Measurements from ENCODE around the gene MYLK. TPM values are rescaled to one million over a fixed set of nuclear protein-coding genes. Genes with fewer than 3 reads are reported as not detected.

MYLK gene
- total and polyA plus RNA-seq, 9 donors, result 50.2 to 645 (median 205) TPM

DNA sequence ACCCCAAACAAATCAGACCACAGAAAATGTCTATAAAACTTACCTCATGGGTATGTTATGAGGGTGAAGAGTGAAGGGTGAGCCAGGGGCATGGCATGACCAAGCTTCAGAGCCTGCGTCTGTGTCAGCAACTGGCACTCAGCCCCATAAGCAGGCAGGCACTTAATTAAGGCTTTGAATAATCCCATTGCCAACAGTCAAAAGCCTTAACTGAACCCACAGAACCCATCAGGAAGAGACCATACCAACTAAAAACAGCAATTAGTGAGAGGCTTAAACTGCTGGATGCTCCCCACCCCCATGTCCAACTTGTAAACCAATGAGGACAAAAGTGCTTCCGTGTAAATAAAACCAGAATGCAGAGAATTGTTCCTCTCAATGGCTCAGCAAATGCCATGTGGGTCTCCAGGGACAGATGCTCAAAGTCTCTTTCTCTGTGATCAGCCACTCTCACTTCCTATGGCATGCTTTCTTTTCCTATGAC, 126.0 kb downstream of the MYLK start:
- Histone ChIP-seq H3K27ac (no peak overlapping the region), H3K36me3 (no peaks in the 10 kb centered on the region), H3K9me3 (no peaks in the 10 kb centered on the region), H3K27me3 (no peaks in the 10 kb centered on the region), H3K4me1 (ENCODE audit: insufficient read depth) (no peaks in the 10 kb centered on the region), H3K4me3 (no peak overlapping the region)
- intact Hi-C loops (cut with DNase I), result no loop called here
- TF ChIP-seq, protein P1, sequence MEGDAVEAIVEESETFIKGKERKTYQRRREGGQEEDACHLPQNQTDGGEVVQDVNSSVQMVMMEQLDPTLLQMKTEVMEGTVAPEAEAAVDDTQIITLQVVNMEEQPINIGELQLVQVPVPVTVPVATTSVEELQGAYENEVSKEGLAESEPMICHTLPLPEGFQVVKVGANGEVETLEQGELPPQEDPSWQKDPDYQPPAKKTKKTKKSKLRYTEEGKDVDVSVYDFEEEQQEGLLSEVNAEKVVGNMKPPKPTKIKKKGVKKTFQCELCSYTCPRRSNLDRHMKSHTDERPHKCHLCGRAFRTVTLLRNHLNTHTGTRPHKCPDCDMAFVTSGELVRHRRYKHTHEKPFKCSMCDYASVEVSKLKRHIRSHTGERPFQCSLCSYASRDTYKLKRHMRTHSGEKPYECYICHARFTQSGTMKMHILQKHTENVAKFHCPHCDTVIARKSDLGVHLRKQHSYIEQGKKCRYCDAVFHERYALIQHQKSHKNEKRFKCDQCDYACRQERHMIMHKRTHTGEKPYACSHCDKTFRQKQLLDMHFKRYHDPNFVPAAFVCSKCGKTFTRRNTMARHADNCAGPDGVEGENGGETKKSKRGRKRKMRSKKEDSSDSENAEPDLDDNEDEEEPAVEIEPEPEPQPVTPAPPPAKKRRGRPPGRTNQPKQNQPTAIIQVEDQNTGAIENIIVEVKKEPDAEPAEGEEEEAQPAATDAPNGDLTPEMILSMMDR (IDR thresholded peaks at IDR 0.05), result no peak
- TF ChIP-seq EP300 (IDR thresholded peaks at IDR 0.05) (no peak), POLR2A (IDR thresholded peaks at IDR 0.05) (no peak)
- no peak for DNase-seq
- WGBS, 3 donors, result 38 to 47% (median 38%) methylated on average over 2 of the region's 2 CpGs

DNA sequence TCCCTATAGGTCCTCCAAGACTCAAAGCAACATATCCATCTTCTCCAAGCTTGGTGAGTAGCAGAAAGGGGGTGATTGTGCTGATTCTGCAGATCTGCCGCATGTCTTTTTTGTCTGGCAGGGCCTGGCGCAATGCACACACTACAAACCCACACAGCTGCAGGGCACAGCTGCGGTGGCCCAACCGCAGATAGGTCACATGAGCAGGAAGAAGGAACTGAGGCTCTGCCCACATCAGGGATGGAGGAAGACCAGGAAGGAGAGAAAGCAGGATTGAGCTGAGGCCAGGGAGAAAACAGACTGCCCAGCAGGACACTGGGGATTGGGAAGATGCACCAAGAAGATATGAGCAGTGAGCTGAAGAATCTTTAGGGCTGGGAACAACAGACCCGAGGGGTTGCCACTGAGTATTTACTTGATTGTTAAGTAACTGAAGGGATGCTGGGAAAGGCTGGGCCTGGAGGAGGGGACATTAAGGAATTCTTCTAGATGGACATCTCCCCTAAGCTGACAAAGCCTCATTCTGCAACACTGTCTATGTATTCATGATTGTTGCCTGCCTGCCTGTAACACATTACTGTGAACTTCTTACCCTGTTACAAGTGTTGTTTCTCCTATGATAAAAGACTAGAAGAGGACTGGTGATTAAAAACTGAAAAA, 126.7 kb downstream of the MYLK start:
- no peaks in the 10 kb centered on the region for H3K4me1 ChIP-seq (ENCODE audit: insufficient read depth)
- no peak overlapping the region for H3K27ac ChIP-seq
- H3K9me3 ChIP-seq, result no peaks in the 10 kb centered on the region
- DNase-seq, result no peak
- no peak overlapping the region for H3K4me3 ChIP-seq
- H3K36me3 ChIP-seq, result no peaks in the 10 kb centered on the region
- TF ChIP-seq EP300 (IDR thresholded peaks at IDR 0.05) (no peak), POLR2A (IDR thresholded peaks at IDR 0.05) (no peak)
- TF ChIP-seq, protein P1 (IDR thresholded peaks at IDR 0.05), result no peak
- 80 to 89% (median 83%) methylated on average over 5 of the region's 5 CpGs for WGBS, 3 donors
- intact Hi-C loops (cut with DNase I), result no loop called here
- H3K27me3 ChIP-seq, result no peaks in the 10 kb centered on the region

- no peak for DNase-seq
- 71 to 76% (median 71%) methylated on average over 2 of the region's 2 CpGs for WGBS, 3 donors
- intact Hi-C loops (cut with DNase I), result no loop called here
- TF ChIP-seq EP300 (IDR thresholded peaks at IDR 0.05) (no peak), POLR2A (IDR thresholded peaks at IDR 0.05) (no peak)
- TF ChIP-seq, protein P1 (IDR thresholded peaks at IDR 0.05), result no peak
- no peaks in the 10 kb centered on the region for H3K9me3 ChIP-seq
- peaks cover 3% of the 10 kb centered on the region for H3K4me1 ChIP-seq (ENCODE audit: insufficient read depth)
- no peak overlapping the region for H3K27ac ChIP-seq
- no peaks in the 10 kb centered on the region for H3K36me3 ChIP-seq
- H3K4me3 ChIP-seq, result no peak overlapping the region
- H3K27me3 ChIP-seq, result no peaks in the 10 kb centered on the region
These were observed 128.6 kb downstream of the MYLK start for GRCh38 chr3:123755501-123755900.

DNA sequence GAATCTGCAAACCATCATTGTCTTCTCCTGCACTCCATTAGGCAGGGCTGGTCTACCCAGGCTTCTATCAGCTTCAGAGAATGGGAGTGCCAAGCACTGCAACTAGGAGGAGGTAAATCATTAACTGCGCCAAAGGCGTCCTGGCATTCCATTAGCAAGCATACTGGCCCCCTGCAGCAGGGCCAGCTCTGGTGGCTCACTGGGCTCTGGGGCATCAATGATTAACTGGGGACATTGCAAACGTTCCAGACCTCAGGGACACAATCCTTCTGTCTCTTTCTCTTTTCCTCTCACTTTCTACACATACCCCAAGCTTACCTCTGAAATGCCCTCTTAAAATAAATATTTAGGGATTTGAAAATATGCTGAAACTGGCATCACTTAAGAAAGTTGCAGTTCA, 129.0 kb downstream of the MYLK start:
- Histone ChIP-seq H3K4me1 (ENCODE audit: insufficient read depth) (peaks cover 4% of the 10 kb centered on the region), H3K9me3 (no peaks in the 10 kb centered on the region), H3K36me3 (no peaks in the 10 kb centered on the region), H3K27ac (no peak overlapping the region), H3K27me3 (no peaks in the 10 kb centered on the region), H3K4me3 (no peak overlapping the region)
- intact Hi-C loops (cut with DNase I), result no loop called here
- WGBS, 3 donors, result 80 to 93% (median 86%) methylated on average over 3 of the region's 3 CpGs
- TF ChIP-seq POLR2A (IDR thresholded peaks at IDR 0.05) (no peak), EP300 (IDR thresholded peaks at IDR 0.05) (no peak)
- TF ChIP-seq, protein P1 (IDR thresholded peaks at IDR 0.05), result no peak
- no peak for DNase-seq
